NCI-H510A treated with DMSO at 0.1 percent for 48 hours (cell line): ENCODE results near the gene PAWR.

ENCODE experiments used
- DNase-seq: peaks from one replicate; lab custom pipeline; 2025; lab: John Stamatoyannopoulos, UW

PAWR gene

GRCh38 chr12:79690638-79691510 is at the start of gene PAWR:
TSS of gene PAWR (minus strand) at chr12:79690964. CDS start at chr12:79690244, 720 bp downstream.
- peak; percentile 95 for DNase-seq

- peak; percentile 91 for DNase-seq
Measured at GRCh38 chr12:79737875-79738718, 47.3 kb upstream of the PAWR start.

GRCh38 chr12:79732638-79733037 is 41.9 kb upstream of the PAWR start:
- DNase-seq, result no peak

GRCh38 chr12:79725987-79726386 is 35.2 kb upstream of the PAWR start:
- no peak for DNase-seq

- DNase-seq, result no peak
Measured at GRCh38 chr12:79717006-79717405, 26.2 kb upstream of the PAWR start.

GRCh38 chr12:79715308-79715707 is 24.5 kb upstream of the PAWR start:
- no peak for DNase-seq

GRCh38 chr12:79710707-79711483 is 20.1 kb upstream of the PAWR start:
- no peak for DNase-seq

- no peak for DNase-seq
Measured at GRCh38 chr12:79707830-79708229, 17.1 kb upstream of the PAWR start.

GRCh38 chr12:79706676-79707075 is 15.9 kb upstream of the PAWR start:
- no peak for DNase-seq

- DNase-seq, result no peak
Measured at GRCh38 chr12:79706156-79706555, 15.4 kb upstream of the PAWR start.

- no peak for DNase-seq
Measured at GRCh38 chr12:79698966-79699365, 8.2 kb upstream of the PAWR start.

- no peak for DNase-seq
Measured at GRCh38 chr12:79696416-79696815, 5.7 kb upstream of the PAWR start.

GRCh38 chr12:79692860-79693577 is 2.3 kb upstream of the PAWR start:
- DNase-seq, result no peak

- peak; percentile 79 for DNase-seq
Measured at GRCh38 chr12:79691511-79692248, 916 bp upstream of the PAWR start.

GRCh38 chr12:79690142-79690637 is 574 bp downstream of the PAWR start:
- DNase-seq, result peak; percentile 75

GRCh38 chr12:79689477-79690141 is 1.2 kb downstream of the PAWR start:
- peak; percentile 67 for DNase-seq

GRCh38 chr12:79689061-79689476 is 1.7 kb downstream of the PAWR start:
- DNase-seq, result peak; percentile 74

- no peak for DNase-seq
Measured at GRCh38 chr12:79688376-79689060, 2.2 kb downstream of the PAWR start.

- peak; percentile 15 for DNase-seq
Measured at GRCh38 chr12:79687711-79688260, 3.0 kb downstream of the PAWR start.
